HG03196 (cell line): ENCODE data around the gene OPN1LW.
"Not testable (repeated sequence)": the region's sequence is repeated elsewhere in the genome, so short reads cannot be mapped to it uniquely, and the experiment has no call there.

ENCODE experiments used
- ATAC-seq: cut with Tn5 transposase; IDR thresholded peaks from one replicate; pipeline ENCODE4 v1.9.1; 2021; ENCODE audit not compliant: unreplicated experiment

Gene OPN1LW

GRCh38 chrX:154144010-154144409 lies at the start of gene OPN1LW:
Gene OPN1LW (plus strand): TSS chrX:154144243. CDS start chrX:154144284, 41 bp downstream.
- ATAC-seq = not testable (repeated sequence)

- ATAC-seq = no peak
These were observed 49.2 kb upstream of the OPN1LW start for GRCh38 chrX:154094833-154095232.

GRCh38 chrX:154096140-154097002 lies 47.7 kb upstream of the OPN1LW start:
- ATAC-seq = no peak

GRCh38 chrX:154097003-154097588 lies 46.9 kb upstream of the OPN1LW start:
- peak; percentile 32 for ATAC-seq

GRCh38 chrX:154097589-154098541 lies 46.2 kb upstream of the OPN1LW start, which contains the start of gene MECP2:
Gene MECP2 (minus strand): TSS chrX:154097717.
- ATAC-seq = peak; percentile 88

- no peak for ATAC-seq
These were observed 45.5 kb upstream of the OPN1LW start for GRCh38 chrX:154098551-154098950.

- no peak for ATAC-seq
These were observed 30.3 kb upstream of the OPN1LW start for GRCh38 chrX:154113729-154114128.

GRCh38 chrX:154114652-154115051 lies 29.4 kb upstream of the OPN1LW start:
- ATAC-seq = no peak

- ATAC-seq = no peak
These were observed 29.0 kb upstream of the OPN1LW start for GRCh38 chrX:154115071-154115470.

- no peak for ATAC-seq
These were observed 28.3 kb upstream of the OPN1LW start for GRCh38 chrX:154115750-154116149.

- ATAC-seq = no peak
These were observed 27.4 kb upstream of the OPN1LW start for GRCh38 chrX:154116426-154117211.

- no peak for ATAC-seq
These were observed 26.5 kb upstream of the OPN1LW start for GRCh38 chrX:154117566-154117965.

GRCh38 chrX:154120567-154120966 lies 23.5 kb upstream of the OPN1LW start:
- no peak for ATAC-seq

GRCh38 chrX:154121207-154121606 lies 22.8 kb upstream of the OPN1LW start:
- no peak for ATAC-seq

- ATAC-seq = no peak
These were observed 22.1 kb upstream of the OPN1LW start for GRCh38 chrX:154121961-154122360.

GRCh38 chrX:154123241-154124219 lies 20.5 kb upstream of the OPN1LW start:
- ATAC-seq = no peak

GRCh38 chrX:154125391-154126040 lies 18.5 kb upstream of the OPN1LW start:
- ATAC-seq = no peak

- ATAC-seq = no peak
These were observed 17.9 kb upstream of the OPN1LW start for GRCh38 chrX:154126101-154126500.

GRCh38 chrX:154131955-154132354 lies 12.1 kb upstream of the OPN1LW start:
- ATAC-seq = no peak
